HepG2 (cell line): ENCODE results near the gene ASXL1. TPM values are rescaled to one million over a fixed set of nuclear protein-coding genes. Genes with fewer than 3 reads are reported as not detected.

Experiments
- CTCF ChIP-seq: sonication (generic); formaldehyde crosslinking; IDR thresholded peaks from 2 replicates; pipeline ENCODE4 v1.5.0; 2020; ENCODE audit warnings: mild to moderate bottlenecking, missing genetic modification reagents, moderate library complexity
- HOXA3 ChIP-seq: sonication (generic); formaldehyde crosslinking; IDR thresholded peaks from 2 replicates; pipeline ENCODE4 v1.5.0; 2020; ENCODE audit warnings: missing genetic modification reagents
- NR3C1 ChIP-seq: sonication (generic); formaldehyde crosslinking; IDR thresholded peaks from 2 replicates; pipeline ENCODE4 v1.4.0; 2020; ENCODE audit warnings: missing genetic modification reagents
- PAF1 ChIP-seq: IDR thresholded peaks from 2 replicates; pipeline ENCODE4 v1.6.1; 2016; ENCODE audit warnings: missing genetic modification reagents, missing compliant biosample characterization
- PHF21A ChIP-seq: sonication (generic); formaldehyde crosslinking; IDR thresholded peaks from 2 replicates; pipeline ENCODE4 v1.5.0; 2020; ENCODE audit warnings: mild to moderate bottlenecking, missing genetic modification reagents
- ZBTB4 ChIP-seq: sonication (generic); formaldehyde crosslinking; IDR thresholded peaks from 2 replicates; pipeline ENCODE4 v1.4.0; 2020; ENCODE audit warnings: missing genetic modification reagents, mild to moderate bottlenecking, borderline replicate concordance
- ZBTB7B ChIP-seq: sonication (generic); formaldehyde crosslinking; IDR thresholded peaks from 2 replicates; pipeline ENCODE4 v1.4.0; 2020; ENCODE audit warnings: missing genetic modification reagents
- ZFP37 ChIP-seq: sonication (generic); formaldehyde crosslinking; IDR thresholded peaks from 2 replicates; pipeline ENCODE4 v1.4.0; 2020; ENCODE audit warnings: missing genetic modification reagents, borderline replicate concordance
- polyA plus RNA-seq, 8 experiments: library from polyadenylated mRNA; depleted of rRNA in 3 of 8; stranded (reverse) in 7 of 8; unstranded in 1 of 8; fragments of >200 nt; fragmentation: Illumina TruSeq in 4 of 8; extraction: Trizol in 4 of 8; gene quantifications; 2 replicates each; pipeline versions ENCODE4 v1.2.1 to v1.2.3, GENCODE V29; 2011 to 2016; ENCODE audit warnings: low read depth in 4 of 8, missing spikeins in 1 of 8, mixed read lengths in 1 of 8; ENCODE audit not compliant: insufficient read depth in 1 of 8
- total RNA-seq, 5 experiments: library from RNA; depleted of rRNA; stranded (reverse); fragments of >200 nt; fragmentation: Illumina TruSeq; extraction: Trizol; gene quantifications; 2 replicates each; pipeline ENCODE4 v1.2.3, GENCODE V29; 2016; ENCODE audit warnings: low read depth in 1 of 5
- TF ChIP-seq, protein P1 (sequence below): sonication (generic); formaldehyde crosslinking; IDR thresholded peaks from 2 replicates; pipeline ENCODE4 v1.5.0; 2020; ENCODE audit warnings: mild to moderate bottlenecking, missing genetic modification reagents
- TF ChIP-seq, protein P2 (sequence below): sonication (generic); formaldehyde crosslinking; IDR thresholded peaks from 2 replicates; pipeline ENCODE4 v1.4.0; 2020; ENCODE audit warnings: mild to moderate bottlenecking, missing genetic modification reagents
- TF ChIP-seq, protein P3 (sequence below): sonication (generic); formaldehyde crosslinking; IDR thresholded peaks from 2 replicates; pipeline ENCODE4 v1.4.0; 2020; ENCODE audit warnings: missing genetic modification reagents, borderline replicate concordance
- TF ChIP-seq, protein P4 (sequence below): sonication (generic); formaldehyde crosslinking; IDR thresholded peaks from 2 replicates; pipeline ENCODE4 v1.8.0; 2022; ENCODE audit warnings: missing genetic modification reagents, mild to moderate bottlenecking, borderline replicate concordance

Gene ASXL1
- total and polyA plus RNA-seq, 2 of the 13 experiments (the other 11 are each of a cell fraction or from before 2014, with no cell fraction given), result 62.1 to 74.8 TPM

DNA sequence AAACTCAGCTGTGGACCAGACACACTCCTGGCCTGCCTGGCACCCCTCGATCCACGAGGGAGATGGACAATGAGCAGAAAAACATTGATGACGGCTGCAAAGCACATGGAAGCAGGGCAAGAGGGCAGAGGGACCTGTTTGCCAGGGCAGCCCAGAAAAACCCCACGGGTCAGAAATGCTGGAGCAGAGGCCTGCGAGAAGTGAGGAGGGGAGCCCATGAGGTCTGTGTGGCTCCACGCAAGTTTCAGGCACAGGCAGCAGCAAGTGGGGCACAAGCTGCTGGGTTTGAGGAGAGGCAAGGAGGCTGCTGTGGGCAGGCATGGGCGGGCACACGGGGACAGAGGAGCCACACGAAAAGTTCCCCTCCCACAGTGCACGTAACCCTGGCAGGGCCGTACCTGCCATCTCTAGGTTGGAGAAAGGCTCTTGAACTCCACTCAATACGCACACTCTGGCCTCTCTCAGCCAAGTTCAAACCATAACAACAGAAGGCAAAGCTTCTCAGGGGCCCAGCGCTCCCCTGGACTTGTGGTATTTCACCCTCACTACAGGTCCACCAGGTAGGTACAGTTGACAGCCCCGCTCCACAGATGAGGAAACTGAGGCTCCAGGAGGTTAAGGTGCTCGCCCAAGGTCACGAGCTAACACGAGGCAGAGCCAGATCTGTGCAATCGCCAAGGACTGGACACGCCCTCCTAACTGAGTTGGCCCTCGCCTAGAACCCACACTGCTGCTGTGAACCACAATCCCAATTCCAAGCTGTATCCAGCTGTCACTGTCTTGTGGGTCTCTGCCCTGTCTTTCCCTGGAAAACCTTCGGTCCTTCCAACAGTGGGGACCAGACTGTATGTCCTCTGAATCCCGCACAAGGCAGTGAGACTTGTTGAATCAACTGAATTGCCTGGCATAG is 118.8 kb downstream of the ASXL1 start (continued):
- TF ChIP-seq, protein P1, sequence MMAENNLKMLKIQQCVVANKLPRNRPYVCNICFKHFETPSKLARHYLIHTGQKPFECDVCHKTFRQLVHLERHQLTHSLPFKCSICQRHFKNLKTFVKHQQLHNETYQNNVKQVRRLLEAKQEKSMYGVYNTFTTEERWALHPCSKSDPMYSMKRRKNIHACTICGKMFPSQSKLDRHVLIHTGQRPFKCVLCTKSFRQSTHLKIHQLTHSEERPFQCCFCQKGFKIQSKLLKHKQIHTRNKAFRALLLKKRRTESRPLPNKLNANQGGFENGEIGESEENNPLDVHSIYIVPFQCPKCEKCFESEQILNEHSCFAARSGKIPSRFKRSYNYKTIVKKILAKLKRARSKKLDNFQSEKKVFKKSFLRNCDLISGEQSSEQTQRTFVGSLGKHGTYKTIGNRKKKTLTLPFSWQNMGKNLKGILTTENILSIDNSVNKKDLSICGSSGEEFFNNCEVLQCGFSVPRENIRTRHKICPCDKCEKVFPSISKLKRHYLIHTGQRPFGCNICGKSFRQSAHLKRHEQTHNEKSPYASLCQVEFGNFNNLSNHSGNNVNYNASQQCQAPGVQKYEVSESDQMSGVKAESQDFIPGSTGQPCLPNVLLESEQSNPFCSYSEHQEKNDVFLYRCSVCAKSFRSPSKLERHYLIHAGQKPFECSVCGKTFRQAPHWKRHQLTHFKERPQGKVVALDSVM (CRISPR knock-in tag), result no peak
- no peak for TF ChIP-seq CTCF (CRISPR knock-in tag)
- no peak; the same call in 1 of the 2 replicates for TF ChIP-seq PHF21A (CRISPR knock-in tag)
- TF ChIP-seq, protein P2, sequence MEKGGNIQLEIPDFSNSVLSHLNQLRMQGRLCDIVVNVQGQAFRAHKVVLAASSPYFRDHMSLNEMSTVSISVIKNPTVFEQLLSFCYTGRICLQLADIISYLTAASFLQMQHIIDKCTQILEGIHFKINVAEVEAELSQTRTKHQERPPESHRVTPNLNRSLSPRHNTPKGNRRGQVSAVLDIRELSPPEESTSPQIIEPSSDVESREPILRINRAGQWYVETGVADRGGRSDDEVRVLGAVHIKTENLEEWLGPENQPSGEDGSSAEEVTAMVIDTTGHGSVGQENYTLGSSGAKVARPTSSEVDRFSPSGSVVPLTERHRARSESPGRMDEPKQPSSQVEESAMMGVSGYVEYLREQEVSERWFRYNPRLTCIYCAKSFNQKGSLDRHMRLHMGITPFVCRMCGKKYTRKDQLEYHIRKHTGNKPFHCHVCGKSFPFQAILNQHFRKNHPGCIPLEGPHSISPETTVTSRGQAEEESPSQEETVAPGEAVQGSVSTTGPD (CRISPR knock-in tag), result no peak
- TF ChIP-seq HOXA3 (CRISPR knock-in tag), result 0 out of 2 replicates have a peak, but pooled peaks have one; percentile 23
- no peak for TF ChIP-seq ZFP37 (CRISPR knock-in tag)
- TF ChIP-seq NR3C1 (CRISPR knock-in tag), result 0 out of 2 replicates have a peak, but pooled peaks have one; percentile 1
- TF ChIP-seq, protein P3, sequence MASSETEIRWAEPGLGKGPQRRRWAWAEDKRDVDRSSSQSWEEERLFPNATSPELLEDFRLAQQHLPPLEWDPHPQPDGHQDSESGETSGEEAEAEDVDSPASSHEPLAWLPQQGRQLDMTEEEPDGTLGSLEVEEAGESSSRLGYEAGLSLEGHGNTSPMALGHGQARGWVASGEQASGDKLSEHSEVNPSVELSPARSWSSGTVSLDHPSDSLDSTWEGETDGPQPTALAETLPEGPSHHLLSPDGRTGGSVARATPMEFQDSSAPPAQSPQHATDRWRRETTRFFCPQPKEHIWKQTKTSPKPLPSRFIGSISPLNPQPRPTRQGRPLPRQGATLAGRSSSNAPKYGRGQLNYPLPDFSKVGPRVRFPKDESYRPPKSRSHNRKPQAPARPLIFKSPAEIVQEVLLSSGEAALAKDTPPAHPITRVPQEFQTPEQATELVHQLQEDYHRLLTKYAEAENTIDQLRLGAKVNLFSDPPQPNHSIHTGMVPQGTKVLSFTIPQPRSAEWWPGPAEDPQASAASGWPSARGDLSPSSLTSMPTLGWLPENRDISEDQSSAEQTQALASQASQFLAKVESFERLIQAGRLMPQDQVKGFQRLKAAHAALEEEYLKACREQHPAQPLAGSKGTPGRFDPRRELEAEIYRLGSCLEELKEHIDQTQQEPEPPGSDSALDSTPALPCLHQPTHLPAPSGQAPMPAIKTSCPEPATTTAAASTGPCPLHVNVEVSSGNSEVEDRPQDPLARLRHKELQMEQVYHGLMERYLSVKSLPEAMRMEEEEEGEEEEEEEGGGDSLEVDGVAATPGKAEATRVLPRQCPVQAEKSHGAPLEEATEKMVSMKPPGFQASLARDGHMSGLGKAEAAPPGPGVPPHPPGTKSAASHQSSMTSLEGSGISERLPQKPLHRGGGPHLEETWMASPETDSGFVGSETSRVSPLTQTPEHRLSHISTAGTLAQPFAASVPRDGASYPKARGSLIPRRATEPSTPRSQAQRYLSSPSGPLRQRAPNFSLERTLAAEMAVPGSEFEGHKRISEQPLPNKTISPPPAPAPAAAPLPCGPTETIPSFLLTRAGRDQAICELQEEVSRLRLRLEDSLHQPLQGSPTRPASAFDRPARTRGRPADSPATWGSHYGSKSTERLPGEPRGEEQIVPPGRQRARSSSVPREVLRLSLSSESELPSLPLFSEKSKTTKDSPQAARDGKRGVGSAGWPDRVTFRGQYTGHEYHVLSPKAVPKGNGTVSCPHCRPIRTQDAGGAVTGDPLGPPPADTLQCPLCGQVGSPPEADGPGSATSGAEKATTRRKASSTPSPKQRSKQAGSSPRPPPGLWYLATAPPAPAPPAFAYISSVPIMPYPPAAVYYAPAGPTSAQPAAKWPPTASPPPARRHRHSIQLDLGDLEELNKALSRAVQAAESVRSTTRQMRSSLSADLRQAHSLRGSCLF, result no peak
- TF ChIP-seq ZBTB4 (CRISPR knock-in tag), result peak; percentile 60
- TF ChIP-seq, protein P4, sequence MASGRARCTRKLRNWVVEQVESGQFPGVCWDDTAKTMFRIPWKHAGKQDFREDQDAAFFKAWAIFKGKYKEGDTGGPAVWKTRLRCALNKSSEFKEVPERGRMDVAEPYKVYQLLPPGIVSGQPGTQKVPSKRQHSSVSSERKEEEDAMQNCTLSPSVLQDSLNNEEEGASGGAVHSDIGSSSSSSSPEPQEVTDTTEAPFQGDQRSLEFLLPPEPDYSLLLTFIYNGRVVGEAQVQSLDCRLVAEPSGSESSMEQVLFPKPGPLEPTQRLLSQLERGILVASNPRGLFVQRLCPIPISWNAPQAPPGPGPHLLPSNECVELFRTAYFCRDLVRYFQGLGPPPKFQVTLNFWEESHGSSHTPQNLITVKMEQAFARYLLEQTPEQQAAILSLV (CRISPR knock-in tag), result no peak
- TF ChIP-seq ZBTB7B (CRISPR knock-in tag), result 0 out of 2 replicates have a peak, but pooled peaks have one; percentile 16
- no peak for TF ChIP-seq PAF1 (CRISPR knock-in tag)
